Parathyroid adenoma (tissue), 2 donors: Measurements from ENCODE around the gene KCNQ1.

Source experiments
- H2AFZ ChIP-seq: fragments of 300-600 bp; sonication (generic); one replicate; pipeline ENCODE4 v1.7.0; 2017; ENCODE audit warnings: antibody characterized with exemption, mild to moderate bottlenecking
- H3K27ac ChIP-seq: fragments of 300-600 bp; sonication (generic); one replicate; pipeline ENCODE4 v1.7.0; 2017
- H3K27me3 ChIP-seq: fragments of 300-600 bp; sonication (generic); one replicate; pipeline ENCODE4 v1.7.0; 2017; ENCODE audit warnings: low read length; ENCODE audit not compliant: control insufficient read depth, insufficient read depth
- H3K36me3 ChIP-seq: fragments of 300-600 bp; sonication (generic); one replicate; pipeline ENCODE4 v1.7.0; 2017; ENCODE audit warnings: low read length; ENCODE audit not compliant: control insufficient read depth, insufficient read depth
- H3K4me1 ChIP-seq: fragments of 300-600 bp; sonication (generic); one replicate; pipeline ENCODE4 v1.7.0; 2017; ENCODE audit warnings: control low read depth
- H3K4me2 ChIP-seq: fragments of 300-600 bp; sonication (generic); one replicate; pipeline ENCODE4 v1.7.0; 2017; ENCODE audit warnings: low read length
- H3K4me3 ChIP-seq: fragments of 300-600 bp; sonication (generic); one replicate; pipeline ENCODE4 v1.7.0; 2017; ENCODE audit warnings: low read depth, low read length
- H3K79me2 ChIP-seq: fragments of 300-600 bp; sonication (generic); one replicate; pipeline ENCODE4 v1.7.0; 2017; ENCODE audit warnings: control low read depth
- H3K9ac ChIP-seq: fragments of 300-600 bp; sonication (generic); one replicate; pipeline ENCODE4 v1.7.0; 2017; ENCODE audit warnings: mild to moderate bottlenecking
- H3K9me3 ChIP-seq: fragments of 300-600 bp; sonication (generic); one replicate; pipeline ENCODE4 v1.7.0; 2017; ENCODE audit warnings: low read length; ENCODE audit not compliant: control insufficient read depth
- TF ChIP-seq, protein P1 (sequence below): fragments of 300-600 bp; sonication (generic); IDR thresholded peaks from one replicate; pipeline ENCODE4 v1.7.0; 2017; ENCODE audit warnings: antibody characterized with exemption, mild to moderate bottlenecking
- donor health status: primary hyperparathyroidism.

The KCNQ1 gene

DNA sequence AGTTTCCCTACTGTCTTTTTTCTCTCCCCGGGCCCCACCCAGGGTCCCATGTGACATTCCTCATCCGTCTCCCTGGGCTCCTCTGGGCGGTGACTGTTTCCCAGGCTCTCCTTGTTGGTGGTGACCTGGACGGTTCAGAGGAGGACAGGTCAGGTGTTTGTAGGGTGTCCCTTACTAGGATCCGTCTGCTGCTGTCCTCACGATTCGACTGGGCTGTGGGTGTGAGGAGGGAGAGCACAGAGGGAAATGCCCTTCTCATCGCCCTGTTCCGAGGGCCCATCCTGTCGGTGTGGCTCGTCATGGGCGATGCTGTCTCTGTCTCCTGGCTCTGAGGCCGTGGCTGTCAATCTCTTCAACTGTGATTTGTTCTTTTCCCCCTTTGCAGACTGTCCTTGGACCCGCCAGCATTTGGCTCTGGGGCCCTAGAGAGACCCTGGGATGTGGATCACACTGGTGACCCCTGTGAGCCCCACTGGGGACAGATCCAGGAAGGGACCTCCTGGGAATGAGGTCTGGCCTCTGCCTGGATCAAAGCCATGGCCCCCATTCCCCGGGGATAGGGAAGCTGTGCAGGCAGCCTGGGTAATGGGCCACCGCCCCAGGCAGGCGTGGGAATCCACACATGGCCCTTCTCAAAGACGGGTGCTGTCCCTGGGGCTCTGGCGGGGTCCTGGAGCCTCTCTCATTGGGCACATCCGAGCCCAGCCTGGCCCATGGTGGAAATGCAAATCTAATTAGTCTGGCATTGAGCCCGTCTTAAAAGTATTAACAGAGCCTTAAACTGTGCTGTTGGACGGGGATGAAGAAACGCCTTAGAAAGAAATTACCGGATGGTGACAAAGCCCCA lies 301.8 kb downstream of the KCNQ1 start:
- Histone ChIP-seq H3K79me2 (no peaks in the 10 kb centered on the region), H3K36me3 (no peaks in the 10 kb centered on the region), H3K27me3 (no peaks in the 10 kb centered on the region), H3K4me1 (peaks cover 10% of the 10 kb centered on the region), H2AFZ (no peak overlapping the region), H3K4me2 (no peak overlapping the region), H3K9me3 (no peaks in the 10 kb centered on the region), H3K27ac (no peak overlapping the region), H3K9ac (no peak overlapping the region), H3K4me3 (no peak overlapping the region)
- TF ChIP-seq, protein P1, sequence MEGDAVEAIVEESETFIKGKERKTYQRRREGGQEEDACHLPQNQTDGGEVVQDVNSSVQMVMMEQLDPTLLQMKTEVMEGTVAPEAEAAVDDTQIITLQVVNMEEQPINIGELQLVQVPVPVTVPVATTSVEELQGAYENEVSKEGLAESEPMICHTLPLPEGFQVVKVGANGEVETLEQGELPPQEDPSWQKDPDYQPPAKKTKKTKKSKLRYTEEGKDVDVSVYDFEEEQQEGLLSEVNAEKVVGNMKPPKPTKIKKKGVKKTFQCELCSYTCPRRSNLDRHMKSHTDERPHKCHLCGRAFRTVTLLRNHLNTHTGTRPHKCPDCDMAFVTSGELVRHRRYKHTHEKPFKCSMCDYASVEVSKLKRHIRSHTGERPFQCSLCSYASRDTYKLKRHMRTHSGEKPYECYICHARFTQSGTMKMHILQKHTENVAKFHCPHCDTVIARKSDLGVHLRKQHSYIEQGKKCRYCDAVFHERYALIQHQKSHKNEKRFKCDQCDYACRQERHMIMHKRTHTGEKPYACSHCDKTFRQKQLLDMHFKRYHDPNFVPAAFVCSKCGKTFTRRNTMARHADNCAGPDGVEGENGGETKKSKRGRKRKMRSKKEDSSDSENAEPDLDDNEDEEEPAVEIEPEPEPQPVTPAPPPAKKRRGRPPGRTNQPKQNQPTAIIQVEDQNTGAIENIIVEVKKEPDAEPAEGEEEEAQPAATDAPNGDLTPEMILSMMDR, result no peak

DNA sequence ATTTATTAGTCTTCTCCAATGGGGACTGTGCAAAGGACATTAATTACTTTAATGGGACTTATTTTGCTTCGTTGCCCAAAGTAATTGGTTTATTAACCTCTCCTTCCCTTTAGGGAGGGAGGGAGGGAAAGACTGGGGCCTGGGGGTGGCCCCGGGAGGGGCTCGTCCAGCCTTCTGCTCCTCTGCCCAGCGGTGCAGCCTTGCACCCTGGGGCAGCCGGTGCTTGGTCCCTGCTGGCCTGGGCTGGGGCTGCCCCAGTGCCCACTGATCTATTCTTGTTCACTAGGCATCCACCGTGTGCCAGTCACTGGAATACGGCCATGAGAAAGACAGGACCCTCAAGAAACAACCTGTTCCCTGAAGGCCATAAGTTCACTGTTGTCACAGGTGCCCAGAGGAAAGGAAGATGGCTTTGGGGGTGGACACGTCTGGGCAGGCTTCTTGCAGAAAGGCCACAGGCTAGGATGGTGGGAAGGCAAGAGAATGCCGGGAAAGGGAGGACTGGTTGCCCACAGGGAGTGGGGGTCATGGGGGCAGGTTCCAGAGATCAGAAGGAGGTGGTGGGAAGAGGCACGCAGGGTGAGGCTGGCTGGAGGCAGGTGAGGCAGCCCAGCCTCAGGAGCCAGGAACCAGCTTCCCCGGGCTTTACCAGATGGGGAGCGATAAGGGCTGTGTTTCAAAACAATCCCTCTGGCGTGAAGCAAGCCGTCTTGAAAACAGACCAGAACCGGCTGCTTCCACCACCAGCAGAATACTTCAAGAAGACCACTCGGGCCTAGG lies 302.6 kb downstream of the KCNQ1 start:
- peaks cover 10% of the 10 kb centered on the region for H3K4me1 ChIP-seq
- no peaks in the 10 kb centered on the region for H3K79me2 ChIP-seq
- H3K27ac ChIP-seq, result peak overlapping the region; percentile 69
- TF ChIP-seq, protein P1, result no peak
- no peak overlapping the region for H3K9ac ChIP-seq
- H3K4me2 ChIP-seq, result no peak overlapping the region
- no peaks in the 10 kb centered on the region for H3K9me3 ChIP-seq
- H3K27me3 ChIP-seq, result no peaks in the 10 kb centered on the region
- no peak overlapping the region for H3K4me3 ChIP-seq
- no peaks in the 10 kb centered on the region for H3K36me3 ChIP-seq
- peak overlapping the region; percentile 38 for H2AFZ ChIP-seq

DNA sequence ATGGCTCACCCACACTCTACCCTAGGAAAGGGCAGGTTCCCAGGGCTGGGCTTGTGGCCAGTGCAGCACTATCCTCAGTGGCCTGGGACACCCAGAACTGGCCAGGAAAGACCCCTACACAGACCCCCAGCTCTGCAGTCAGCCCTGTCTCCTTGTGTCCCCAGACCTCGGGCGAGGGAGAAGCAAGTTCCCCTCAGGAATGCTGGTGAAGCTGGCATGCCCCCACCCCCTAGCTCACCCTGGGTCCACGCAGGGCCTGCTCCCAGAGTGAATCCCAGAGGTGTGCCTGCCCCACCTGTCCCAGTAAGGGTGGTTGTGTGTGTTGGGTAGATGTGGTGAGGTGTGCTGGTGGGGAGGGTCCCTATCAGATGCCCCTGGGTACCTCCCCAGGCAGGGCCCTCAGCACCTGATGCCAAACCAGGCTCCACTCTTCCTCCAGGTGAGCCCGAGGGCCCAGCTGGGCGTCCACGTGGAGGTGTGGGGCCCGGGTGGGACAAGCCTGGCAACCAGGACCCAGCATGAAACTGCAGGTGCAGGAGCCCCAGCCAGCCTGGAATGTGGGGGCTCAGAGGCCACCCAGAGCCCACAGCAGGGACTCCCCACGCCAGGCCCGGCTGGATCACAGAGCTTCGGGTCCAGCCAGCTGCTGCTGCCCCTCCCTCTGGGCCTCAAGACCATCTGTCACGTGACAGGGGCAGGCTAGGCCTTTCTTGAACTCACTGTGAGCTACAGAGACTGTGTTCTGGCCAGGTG lies 303.4 kb downstream of the KCNQ1 start:
- Histone ChIP-seq H3K36me3 (no peaks in the 10 kb centered on the region), H3K4me1 (peaks cover 10% of the 10 kb centered on the region), H3K27me3 (no peaks in the 10 kb centered on the region), H3K79me2 (no peaks in the 10 kb centered on the region), H3K27ac (peak overlapping the region; percentile 69), H3K4me3 (no peak overlapping the region), H2AFZ (peak overlapping the region; percentile 38), H3K4me2 (no peak overlapping the region), H3K9ac (no peak overlapping the region), H3K9me3 (no peaks in the 10 kb centered on the region)
- TF ChIP-seq, protein P1, result no peak

DNA sequence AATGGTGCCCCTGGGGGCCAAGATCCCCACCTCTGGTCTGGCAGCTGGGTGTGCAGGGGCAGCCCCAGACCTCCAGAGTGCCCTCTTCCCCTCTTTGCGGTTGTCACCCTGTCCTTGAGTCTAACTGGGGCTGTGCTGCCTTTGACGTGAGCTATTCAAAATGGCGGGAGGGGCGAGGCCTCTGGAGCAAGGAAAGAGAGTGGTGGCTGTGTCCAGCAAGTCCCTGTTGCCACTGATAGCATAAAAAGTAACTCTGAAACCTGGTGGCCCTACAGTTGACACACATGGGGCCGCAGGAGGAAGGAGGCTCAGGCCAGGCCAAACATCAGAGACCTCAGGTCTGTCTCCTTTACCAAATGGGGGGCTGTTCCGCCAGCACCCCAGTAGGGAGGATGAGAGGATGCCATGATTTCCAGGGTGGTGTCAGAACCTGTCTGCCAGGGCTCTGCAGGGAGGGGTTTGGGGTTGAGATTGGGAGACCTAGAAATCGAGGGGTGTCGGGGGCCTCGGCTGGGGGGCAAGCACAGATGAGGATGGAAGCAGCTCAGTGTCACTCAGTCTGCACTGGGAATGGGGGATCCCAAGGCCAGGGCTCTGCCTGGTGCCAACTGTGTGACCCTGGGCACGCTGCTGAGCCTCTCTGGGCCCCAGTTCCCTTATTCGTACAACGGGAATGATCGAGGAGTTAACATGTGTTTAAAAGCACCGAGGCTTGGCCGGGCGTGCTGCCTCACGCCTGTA lies 304.2 kb downstream of the KCNQ1 start:
- Histone ChIP-seq H3K27ac (no peak overlapping the region), H2AFZ (no peak overlapping the region), H3K9me3 (no peaks in the 10 kb centered on the region), H3K4me2 (no peak overlapping the region), H3K4me3 (no peak overlapping the region), H3K36me3 (no peaks in the 10 kb centered on the region), H3K79me2 (no peaks in the 10 kb centered on the region), H3K4me1 (peaks cover 10% of the 10 kb centered on the region), H3K27me3 (no peaks in the 10 kb centered on the region), H3K9ac (no peak overlapping the region)
- TF ChIP-seq, protein P1, result no peak
